H7 (cell line): ENCODE results near the gene IFNAR2. TPM values are rescaled to one million over a fixed set of nuclear protein-coding genes. Genes with fewer than 3 reads are reported as not detected.

ENCODE experiments used
- DNase-seq: peaks from one replicate; pipeline ENCODE4 v3.0.0; 2012
- H3K27me3 ChIP-seq: 2 replicates; pipeline ENCODE4 v1.6.0; 2011; ENCODE audit warnings: mild to moderate bottlenecking, low read length; ENCODE audit not compliant: control insufficient read depth, insufficient read depth
- H3K36me3 ChIP-seq: replicated peaks from 2 replicates; pipeline ENCODE4 v1.5.1; 2011; ENCODE audit warnings: low read length; ENCODE audit not compliant: control insufficient read depth, insufficient read depth
- H3K4me3 ChIP-seq: 2 replicates; pipeline ENCODE4 v1.5.1; 2011; ENCODE audit warnings: low read depth, mild to moderate bottlenecking, control low read depth, low read length, moderate library complexity; ENCODE audit not compliant: insufficient read depth
- total RNA-seq: library from RNA; depleted of rRNA; stranded (reverse); fragments of >200 nt; shearing (Covaris generic); gene quantifications from 2 replicates; pipeline ENCODE4 v1.2.3, GENCODE V29; 2014

The IFNAR2 gene
- total RNA-seq, 1 experiment from 2014 or later: 2.8 TPM

DNA sequence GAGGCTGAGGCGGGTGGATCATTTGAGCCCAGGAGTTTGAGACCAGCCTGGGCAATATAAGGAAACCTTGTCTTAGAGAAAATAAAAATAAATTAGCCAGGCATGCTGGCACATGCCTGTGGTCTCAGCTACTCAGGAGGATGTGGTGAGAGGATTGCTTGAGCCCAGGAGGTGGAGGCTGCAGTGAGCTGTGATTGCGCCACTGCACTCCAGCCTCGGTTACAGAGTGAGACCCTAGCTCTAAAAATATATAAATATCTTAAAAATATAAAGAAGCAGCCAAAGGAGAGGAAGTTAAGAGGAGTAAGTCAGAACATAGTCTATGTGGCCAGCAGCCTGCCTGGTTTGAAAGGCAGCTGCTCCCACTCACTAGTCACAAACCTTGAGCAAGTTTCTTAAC, 31.9 kb downstream of the IFNAR2 start:
- no peak for DNase-seq
- H3K27me3 ChIP-seq: no peaks in the 10 kb centered on the region; the same call in 1 of the 2 replicates
- H3K36me3 ChIP-seq: peaks cover 4% of the 10 kb centered on the region
- H3K4me3 ChIP-seq: no peak overlapping the region

DNA sequence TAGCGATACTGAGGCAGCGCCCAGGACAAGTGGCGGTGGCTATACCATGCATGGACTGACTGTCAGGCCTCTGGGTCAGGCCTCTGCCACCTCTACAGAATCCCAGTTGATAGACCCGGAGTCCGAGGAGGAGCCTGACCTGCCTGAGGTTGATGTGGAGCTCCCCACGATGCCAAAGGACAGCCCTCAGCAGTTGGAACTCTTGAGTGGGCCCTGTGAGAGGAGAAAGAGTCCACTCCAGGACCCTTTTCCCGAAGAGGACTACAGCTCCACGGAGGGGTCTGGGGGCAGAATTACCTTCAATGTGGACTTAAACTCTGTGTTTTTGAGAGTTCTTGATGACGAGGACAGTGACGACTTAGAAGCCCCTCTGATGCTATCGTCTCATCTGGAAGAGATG, 33.2 kb downstream of the IFNAR2 start:
- Histone ChIP-seq H3K27me3 (no peaks in the 10 kb centered on the region; the same call in 1 of the 2 replicates), H3K4me3 (no peak overlapping the region), H3K36me3 (no peaks in the 10 kb centered on the region; the same call in 1 of the 2 replicates)
- no peak for DNase-seq

DNA sequence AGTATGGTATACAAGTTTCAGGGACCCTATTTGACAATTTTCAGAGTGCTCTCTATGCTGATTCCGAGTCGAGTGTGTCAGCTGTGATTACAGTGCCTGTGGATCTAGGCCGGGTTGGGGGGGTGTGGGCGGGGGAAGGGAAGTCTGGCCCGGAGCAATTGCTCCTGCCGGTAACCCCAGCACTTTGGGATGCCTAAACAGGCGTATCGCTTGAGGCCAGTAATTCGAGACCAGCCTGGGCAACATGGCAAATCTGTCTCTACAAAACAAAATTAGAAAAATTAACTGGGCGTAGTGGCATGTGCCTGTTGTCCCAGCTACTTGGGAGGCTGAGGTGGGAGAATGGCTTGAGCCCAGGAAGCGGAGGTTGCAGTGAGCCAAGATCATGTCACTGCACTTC, 34.8 kb downstream of the IFNAR2 start:
- Histone ChIP-seq H3K36me3 (no peaks in the 10 kb centered on the region; the same call in 1 of the 2 replicates), H3K27me3 (no peaks in the 10 kb centered on the region; the same call in 1 of the 2 replicates), H3K4me3 (no peak overlapping the region)
- DNase-seq: no peak

DNA sequence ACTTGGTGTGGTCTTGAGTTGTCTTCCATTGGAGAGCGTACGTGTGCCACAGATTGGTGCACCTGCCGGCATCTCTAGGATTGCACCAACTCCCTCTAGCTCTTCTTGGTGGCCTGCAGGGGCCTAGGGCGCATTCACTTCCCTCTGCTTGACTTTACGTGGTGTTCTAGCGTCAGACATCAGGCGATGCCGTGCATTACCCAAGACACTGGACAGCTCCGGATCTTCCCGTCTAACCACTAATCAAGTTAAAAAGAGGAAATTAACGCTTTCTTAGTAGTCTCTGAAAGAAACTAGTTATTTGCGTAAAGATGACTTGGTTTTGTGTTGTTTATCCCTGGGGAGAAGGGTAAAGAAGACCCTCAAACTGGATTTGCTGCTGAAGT, 35.9 kb downstream of the IFNAR2 start:
- peak; percentile 54 for DNase-seq
- H3K27me3 ChIP-seq: no peaks in the 10 kb centered on the region; the same call in 1 of the 2 replicates
- peak overlapping the region; percentile 64 for H3K4me3 ChIP-seq
- no peaks in the 10 kb centered on the region; the same call in 1 of the 2 replicates for H3K36me3 ChIP-seq

DNA sequence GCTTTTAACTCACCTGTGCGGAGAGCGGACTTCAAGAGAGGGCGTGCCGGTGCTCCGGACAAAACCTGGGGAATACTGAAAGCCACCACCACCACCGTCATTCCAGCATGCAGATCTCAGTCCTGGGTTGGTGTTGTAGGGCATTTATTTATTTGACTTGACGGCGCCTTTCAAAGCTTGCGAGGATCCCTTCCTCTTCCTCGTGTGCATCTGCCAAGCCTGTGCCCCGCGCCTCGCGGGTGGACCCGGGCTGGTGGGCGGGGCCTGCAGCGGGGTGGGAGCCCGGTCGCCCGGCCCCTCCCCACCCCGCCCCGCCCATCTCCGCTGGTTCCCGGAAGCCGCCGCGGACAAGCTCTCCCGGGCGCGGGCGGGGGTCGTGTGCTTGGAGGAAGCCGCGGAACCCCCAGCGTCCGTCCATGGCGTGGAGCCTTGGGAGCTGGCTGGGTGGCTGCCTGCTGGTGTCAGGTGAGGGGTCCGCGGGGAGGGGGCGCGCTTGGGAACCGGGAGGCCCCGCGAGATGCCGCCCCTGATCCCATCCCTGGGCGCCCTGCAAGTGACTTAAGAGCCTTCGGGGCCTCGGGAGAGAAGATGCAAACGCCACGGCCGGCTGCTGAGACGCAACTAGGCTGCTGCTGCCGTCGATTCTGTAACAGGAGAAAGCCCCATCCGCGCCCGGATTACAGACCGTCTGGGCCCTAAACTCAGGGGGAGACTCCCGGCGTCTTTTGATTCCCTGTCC, 36.5 kb downstream of the IFNAR2 start, which contains the start of gene IL10RB:
Gene IL10RB (plus strand): TSS at position 318 of the 739 bp plus-strand sequence. CDS start 99 bp downstream, at position 417.
- peak; percentile 97 for DNase-seq
- H3K36me3 ChIP-seq: no peaks in the 10 kb centered on the region; the same call in 1 of the 2 replicates
- peak within 1 kb of the TSS; percentile 64 for H3K4me3 ChIP-seq
- no peaks in the 10 kb centered on the region; the same call in 1 of the 2 replicates for H3K27me3 ChIP-seq

DNA sequence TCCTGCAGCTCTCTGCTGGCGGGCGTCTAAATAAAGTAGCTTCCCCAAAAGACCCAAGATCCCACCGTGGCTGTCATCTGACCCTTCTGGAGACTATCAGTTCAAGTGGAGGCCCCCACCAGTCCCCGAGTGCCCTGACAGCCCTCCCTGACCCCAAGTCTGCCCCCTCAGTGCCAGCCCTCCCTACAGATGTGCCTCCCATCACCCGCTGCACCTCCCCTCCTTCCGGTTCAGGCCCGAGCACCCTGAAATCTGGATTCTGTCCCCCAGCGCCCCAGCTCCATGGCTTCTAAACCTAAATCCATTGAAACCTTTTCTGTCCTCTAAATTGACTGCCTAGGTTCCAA, 37.0 kb downstream of the IFNAR2 start:
- H3K4me3 ChIP-seq: peak overlapping the region; percentile 64
- no peaks in the 10 kb centered on the region; the same call in 1 of the 2 replicates for H3K36me3 ChIP-seq
- DNase-seq: no peak
- H3K27me3 ChIP-seq: no peaks in the 10 kb centered on the region; the same call in 1 of the 2 replicates

DNA sequence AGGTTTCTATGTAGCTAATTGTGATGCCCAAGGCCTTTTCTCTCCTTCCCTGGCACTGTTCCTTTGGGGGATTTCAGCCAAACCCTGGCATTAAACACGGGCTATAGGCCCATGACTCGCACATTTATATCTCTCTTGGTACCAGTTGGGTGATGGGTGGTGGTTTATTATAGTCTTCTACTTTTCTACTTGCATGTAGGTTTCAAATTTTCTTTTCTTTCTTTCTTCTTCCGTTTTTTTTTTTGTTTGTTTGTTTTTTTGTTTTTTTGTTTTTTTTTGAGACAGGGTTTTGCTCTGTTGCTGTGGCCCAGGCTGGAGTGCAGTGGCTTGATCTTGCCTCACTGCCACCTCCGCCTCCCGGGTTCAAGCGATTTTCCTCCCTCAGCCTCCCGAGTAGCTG, 37.5 kb downstream of the IFNAR2 start:
- Histone ChIP-seq H3K36me3 (no peaks in the 10 kb centered on the region; the same call in 1 of the 2 replicates), H3K27me3 (no peaks in the 10 kb centered on the region; the same call in 1 of the 2 replicates), H3K4me3 (no peak overlapping the region)
- no peak for DNase-seq

DNA sequence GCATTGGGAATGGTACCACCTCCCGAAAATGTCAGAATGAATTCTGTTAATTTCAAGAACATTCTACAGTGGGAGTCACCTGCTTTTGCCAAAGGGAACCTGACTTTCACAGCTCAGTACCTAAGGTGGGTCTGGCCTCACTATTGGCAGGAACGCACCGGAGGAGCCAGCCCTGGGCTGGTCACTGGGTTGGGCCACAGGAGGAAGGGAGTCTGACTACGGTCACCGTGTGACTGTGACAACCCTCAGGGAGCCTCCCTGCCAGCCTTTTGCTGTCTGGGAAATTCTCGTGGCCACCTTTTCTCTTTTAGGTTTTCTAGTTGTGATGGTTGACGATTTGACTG, 38.6 kb downstream of the IFNAR2 start:
- Histone ChIP-seq H3K27me3 (no peaks in the 10 kb centered on the region; the same call in 1 of the 2 replicates), H3K4me3 (no peak overlapping the region), H3K36me3 (no peaks in the 10 kb centered on the region)
- no peak for DNase-seq

DNA sequence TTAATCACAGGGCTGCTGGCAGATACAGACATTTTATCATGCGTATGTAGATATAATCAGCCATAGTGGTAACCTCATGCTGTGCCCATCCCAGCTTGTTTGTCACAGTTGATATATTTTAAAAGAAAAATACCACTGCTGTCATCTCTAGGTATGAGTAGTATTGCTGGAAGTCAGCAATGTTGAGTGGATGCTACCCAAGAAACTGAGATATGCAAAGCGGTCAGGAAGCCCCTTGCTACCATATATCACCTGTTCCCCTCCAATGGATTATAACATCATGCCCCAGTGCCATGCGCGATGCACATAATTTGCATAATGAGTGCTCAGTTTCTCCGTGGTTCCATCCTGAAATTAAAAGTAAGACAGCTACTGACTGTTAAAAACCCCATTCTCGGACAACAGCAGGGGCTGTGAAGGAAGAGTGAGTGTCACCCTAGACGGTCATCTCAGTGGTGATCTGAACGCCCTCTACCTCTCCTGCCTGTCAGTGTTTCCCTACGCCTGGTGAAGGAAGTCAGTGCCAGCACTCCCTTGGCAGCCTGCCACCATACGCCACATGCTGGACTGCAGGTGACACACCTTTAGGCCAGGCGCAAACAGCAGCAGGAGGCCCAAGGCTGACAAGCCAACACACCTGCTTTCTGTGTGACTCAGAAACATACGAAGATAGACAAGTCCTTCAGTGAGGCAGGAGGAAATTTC, 39.2 kb downstream of the IFNAR2 start:
- Histone ChIP-seq H3K4me3 (no peak overlapping the region), H3K36me3 (no peaks in the 10 kb centered on the region), H3K27me3 (no peaks in the 10 kb centered on the region; the same call in 1 of the 2 replicates)
- DNase-seq: no peak

DNA sequence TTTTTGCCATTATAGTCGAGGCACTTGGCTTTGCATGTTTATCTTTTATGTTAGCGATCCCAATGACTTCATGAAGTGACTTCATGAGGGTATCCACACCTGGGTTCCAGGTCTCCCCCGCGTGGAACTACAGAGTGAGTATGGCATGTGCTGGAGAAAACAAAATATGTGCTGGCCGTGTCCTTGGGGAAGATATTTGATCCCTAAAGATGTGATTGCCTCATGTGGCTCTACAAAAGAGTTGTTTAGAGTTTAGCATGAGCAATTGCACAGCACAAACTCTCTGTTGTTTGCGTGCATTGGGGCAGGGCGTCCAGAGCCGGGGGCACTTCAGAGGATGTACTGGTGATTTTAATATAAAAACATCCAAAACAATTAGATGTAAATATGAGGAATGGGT, 41.2 kb downstream of the IFNAR2 start:
- H3K36me3 ChIP-seq: no peaks in the 10 kb centered on the region
- no peak overlapping the region for H3K4me3 ChIP-seq
- no peak for DNase-seq
- H3K27me3 ChIP-seq: no peaks in the 10 kb centered on the region

DNA sequence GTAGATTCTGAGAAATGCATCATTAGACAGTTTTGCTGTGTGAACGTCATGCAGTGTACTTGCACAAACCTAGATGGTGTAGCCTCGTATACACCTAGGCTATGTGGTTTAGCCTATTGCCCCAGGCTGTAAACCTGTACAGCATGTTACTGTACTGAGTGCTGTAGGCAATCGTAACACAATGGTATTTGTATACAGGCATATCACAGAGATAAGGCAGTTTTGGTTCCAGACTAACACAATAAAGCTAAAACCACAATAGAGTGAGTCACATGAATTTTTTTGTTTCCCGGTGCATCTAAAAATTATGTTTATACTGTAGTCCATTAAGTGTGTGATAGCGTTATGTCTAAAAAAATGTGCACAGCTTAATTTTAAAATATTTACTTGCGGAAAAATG, 43.3 kb downstream of the IFNAR2 start:
- H3K27me3 ChIP-seq: no peaks in the 10 kb centered on the region
- H3K4me3 ChIP-seq: no peak overlapping the region
- H3K36me3 ChIP-seq: no peaks in the 10 kb centered on the region
- no peak for DNase-seq

DNA sequence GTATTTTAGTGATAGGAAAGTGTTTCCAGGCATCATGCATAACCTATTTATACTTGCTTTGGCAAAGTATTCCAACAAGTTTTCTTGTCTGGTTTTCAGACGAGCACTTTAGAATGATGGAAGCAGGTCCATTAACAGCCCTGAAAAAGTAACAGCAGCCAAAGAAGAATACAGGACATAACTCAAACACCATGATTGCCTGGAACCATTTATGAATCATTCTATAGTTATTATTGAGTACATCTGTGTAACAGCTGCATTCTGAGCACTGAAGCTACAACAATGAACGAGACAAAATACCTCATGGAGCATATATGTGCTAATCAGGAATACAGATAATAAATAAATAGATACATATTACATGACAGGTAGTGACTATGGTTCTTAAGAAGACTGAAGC, 49.0 kb downstream of the IFNAR2 start:
- no peak for DNase-seq
- Histone ChIP-seq H3K36me3 (no peaks in the 10 kb centered on the region), H3K4me3 (no peak overlapping the region), H3K27me3 (no peaks in the 10 kb centered on the region)

DNA sequence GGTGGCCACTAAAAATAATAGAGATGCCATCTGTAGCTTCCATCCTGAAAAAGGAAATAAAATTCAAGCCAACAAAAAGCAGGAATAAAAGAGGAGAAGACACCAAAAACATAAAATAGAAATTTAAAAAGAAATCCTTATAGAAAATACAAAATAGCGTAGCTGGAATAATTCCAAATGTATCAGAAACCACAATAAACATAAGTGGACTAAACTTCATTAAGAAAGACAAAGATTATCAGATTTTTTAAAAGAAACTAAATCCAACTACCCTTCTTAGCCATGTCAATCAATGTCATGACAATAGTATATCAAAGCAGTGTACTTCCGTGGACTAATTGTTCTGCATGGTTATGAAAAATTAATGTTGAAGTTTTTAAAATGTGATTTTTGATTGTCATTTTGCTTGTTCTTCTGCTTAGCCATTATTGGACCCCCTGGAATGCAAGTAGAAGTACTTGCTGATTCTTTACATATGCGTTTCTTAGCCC, 49.6 kb downstream of the IFNAR2 start:
- H3K27me3 ChIP-seq: no peaks in the 10 kb centered on the region
- no peak for DNase-seq
- H3K4me3 ChIP-seq: no peak overlapping the region
- no peaks in the 10 kb centered on the region for H3K36me3 ChIP-seq
